Measurements from ENCODE around the gene RPTOR. TPM values are rescaled to one million over a fixed set of nuclear protein-coding genes. Genes with fewer than 3 reads are reported as not detected.

Gene RPTOR
- total RNA-seq, 2 experiments from 2014 or later: 45.3 to 49.1 TPM

DNA sequence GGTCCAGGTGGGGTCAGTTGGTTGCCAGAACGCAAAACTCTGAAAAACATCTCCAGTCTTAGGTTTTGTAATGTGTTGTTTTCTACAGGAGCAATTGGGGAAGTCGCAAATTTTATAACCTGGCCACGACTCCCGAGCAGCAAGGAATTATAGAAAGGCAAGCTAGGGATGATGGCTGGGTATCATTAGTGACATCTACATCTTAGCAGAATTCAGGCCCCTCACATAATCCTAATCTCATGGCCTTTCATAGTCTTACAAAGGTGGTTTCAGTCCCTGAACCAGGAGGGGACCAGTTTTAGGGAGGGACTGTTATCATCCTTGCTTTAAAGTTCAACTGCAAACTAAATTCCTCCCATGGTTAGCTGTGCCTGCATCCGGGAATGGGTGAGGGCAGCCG, 117.9 kb downstream of the RPTOR start:
- ChIA-PET CTCF (no interaction called here), POLR2A (no interaction called here)
- Mint-ChIP-seq H3K9me3 (peaks cover 5% of the 10 kb centered on the region), H3K27me3 (no peaks in the 10 kb centered on the region), H3K36me3 (ENCODE audit: low read depth) (peaks cover 21% of the 10 kb centered on the region), H3K4me3 (no peak overlapping the region), H3K27ac (no peak overlapping the region), H3K4me1 (ENCODE audit: low read depth) (peaks cover 56% of the 10 kb centered on the region)
- TF ChIP-seq, protein P1, sequence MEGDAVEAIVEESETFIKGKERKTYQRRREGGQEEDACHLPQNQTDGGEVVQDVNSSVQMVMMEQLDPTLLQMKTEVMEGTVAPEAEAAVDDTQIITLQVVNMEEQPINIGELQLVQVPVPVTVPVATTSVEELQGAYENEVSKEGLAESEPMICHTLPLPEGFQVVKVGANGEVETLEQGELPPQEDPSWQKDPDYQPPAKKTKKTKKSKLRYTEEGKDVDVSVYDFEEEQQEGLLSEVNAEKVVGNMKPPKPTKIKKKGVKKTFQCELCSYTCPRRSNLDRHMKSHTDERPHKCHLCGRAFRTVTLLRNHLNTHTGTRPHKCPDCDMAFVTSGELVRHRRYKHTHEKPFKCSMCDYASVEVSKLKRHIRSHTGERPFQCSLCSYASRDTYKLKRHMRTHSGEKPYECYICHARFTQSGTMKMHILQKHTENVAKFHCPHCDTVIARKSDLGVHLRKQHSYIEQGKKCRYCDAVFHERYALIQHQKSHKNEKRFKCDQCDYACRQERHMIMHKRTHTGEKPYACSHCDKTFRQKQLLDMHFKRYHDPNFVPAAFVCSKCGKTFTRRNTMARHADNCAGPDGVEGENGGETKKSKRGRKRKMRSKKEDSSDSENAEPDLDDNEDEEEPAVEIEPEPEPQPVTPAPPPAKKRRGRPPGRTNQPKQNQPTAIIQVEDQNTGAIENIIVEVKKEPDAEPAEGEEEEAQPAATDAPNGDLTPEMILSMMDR (IDR thresholded peaks at IDR 0.05): no peak
- no peak for ATAC-seq
- DNase-seq: no peak
- intact Hi-C loops (cut with micrococcal nuclease): no loop called here

DNA sequence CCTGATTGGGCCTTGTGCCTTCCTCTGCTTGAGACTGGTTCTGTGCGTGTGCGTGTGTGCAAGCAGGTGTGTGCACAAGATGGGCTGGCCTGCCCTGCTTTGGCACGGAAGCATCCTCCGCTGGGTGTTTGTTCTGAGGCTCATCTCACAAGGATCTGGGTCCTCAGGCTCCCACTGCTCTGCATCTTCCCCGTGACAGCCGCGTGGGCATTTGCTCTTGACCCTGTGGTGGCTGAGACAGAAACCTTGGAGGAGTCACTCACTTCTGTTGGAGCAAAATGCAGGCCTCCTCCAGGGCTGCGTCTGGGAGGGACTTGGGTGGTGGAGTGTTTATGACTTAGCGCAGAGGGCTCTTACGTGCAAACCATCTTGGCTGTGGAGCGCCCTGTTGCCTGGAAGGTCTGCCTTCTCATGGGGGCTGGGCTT, 119.2 kb downstream of the RPTOR start:
- no peaks in the 10 kb centered on the region for H3K27me3 Mint-ChIP-seq
- H3K4me3 Mint-ChIP-seq: peak overlapping the region; percentile 63
- DNase-seq: peak; percentile 62
- CTCF ChIA-PET: no interaction called here
- POLR2A ChIA-PET: interaction anchor here (0.6 to 1.0 kb wide), 2 partner anchors 14 to 99 kb away, joined by 3 to 4 read pairs; no protein-coding TSS in a partner anchor
- H3K9me3 Mint-ChIP-seq: no peaks in the 10 kb centered on the region
- intact Hi-C loops (cut with micrococcal nuclease): no loop called here
- H3K4me1 Mint-ChIP-seq (ENCODE audit: low read depth): peaks cover 67% of the 10 kb centered on the region
- H3K27ac Mint-ChIP-seq: peak overlapping the region; percentile 77
- ATAC-seq: peak; percentile 75
- TF ChIP-seq, protein P1 (IDR thresholded peaks at IDR 0.05): no peak
- H3K36me3 Mint-ChIP-seq (ENCODE audit: low read depth): peaks cover 12% of the 10 kb centered on the region

DNA sequence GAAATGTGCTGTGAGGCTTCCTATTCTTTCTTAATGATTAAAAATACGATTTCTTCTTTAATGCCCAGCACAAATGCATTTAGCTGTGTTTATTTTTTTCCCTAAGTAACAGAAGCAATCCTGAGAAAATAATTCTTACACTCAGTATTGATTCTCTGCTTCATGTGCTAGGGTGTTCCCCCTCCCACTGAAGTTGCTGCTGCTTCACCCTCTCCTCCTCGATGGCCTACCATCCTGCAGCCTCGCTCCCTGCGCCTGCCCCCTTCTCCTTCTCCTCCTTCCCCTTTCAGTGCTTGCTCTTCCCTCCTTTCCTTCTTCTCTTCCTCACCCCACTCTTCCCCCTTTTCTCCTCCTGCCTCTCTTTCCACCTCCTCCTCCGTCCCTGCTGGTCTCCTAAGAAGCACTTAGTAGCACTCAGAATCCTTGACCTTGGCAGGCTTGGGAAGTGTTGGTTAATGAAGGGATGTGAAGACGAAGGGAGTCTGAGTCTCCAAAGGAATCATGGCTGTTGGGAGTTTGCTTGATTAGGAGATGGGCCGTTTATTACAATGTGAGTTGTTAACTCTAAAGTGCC, 119.7 kb downstream of the RPTOR start:
- H3K27ac Mint-ChIP-seq: peak overlapping the region; percentile 77
- H3K36me3 Mint-ChIP-seq (ENCODE audit: low read depth): peaks cover 10% of the 10 kb centered on the region
- ChIA-PET CTCF (no interaction called here), POLR2A (interaction anchor here (0.6 to 1.0 kb wide), 2 partner anchors 15 to 98 kb away, joined by 3 to 4 read pairs; no protein-coding TSS in a partner anchor)
- no peaks in the 10 kb centered on the region for H3K9me3 Mint-ChIP-seq
- H3K4me1 Mint-ChIP-seq (ENCODE audit: low read depth): peaks cover 64% of the 10 kb centered on the region
- TF ChIP-seq, protein P1 (IDR thresholded peaks at IDR 0.05): no peak
- H3K27me3 Mint-ChIP-seq: no peaks in the 10 kb centered on the region
- DNase-seq (peak; percentile 38), ATAC-seq (peak; percentile 52)
- peak overlapping the region; percentile 63 for H3K4me3 Mint-ChIP-seq
- intact Hi-C loops (cut with micrococcal nuclease): no loop called here

DNA sequence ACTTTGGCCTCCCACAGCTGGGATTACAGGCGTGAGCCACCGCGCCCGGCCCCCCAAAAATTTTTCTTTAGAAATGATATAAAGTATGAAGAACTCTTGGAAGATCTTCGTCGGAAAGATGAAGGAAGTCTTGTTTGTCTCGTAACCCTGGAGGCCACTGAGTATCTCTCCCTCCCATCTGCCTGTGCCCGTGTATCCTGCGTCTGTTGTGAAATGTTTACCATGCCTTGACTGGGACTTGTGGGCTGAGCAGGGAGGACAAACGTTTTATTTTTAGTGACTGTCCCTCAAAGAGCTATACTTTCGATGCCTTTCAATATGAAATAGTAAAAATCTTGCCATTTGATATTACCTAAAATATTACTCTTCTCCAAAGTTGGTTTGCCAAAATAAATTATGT, 121.2 kb downstream of the RPTOR start:
- CTCF ChIA-PET: no interaction called here
- Mint-ChIP-seq H3K9me3 (no peaks in the 10 kb centered on the region), H3K36me3 (ENCODE audit: low read depth) (peaks cover 13% of the 10 kb centered on the region), H3K4me1 (ENCODE audit: low read depth) (peaks cover 73% of the 10 kb centered on the region), H3K4me3 (peak overlapping the region; percentile 54), H3K27ac (peak overlapping the region; percentile 87), H3K27me3 (no peaks in the 10 kb centered on the region)
- intact Hi-C loops (cut with micrococcal nuclease): no loop called here
- TF ChIP-seq, protein P1 (IDR thresholded peaks at IDR 0.05): no peak
- POLR2A ChIA-PET: interaction anchor here (1.3 kb wide), 1 partner anchor 11 kb away, joined by 3 read pairs; no protein-coding TSS in a partner anchor
- ATAC-seq (no peak), DNase-seq (no peak)

DNA sequence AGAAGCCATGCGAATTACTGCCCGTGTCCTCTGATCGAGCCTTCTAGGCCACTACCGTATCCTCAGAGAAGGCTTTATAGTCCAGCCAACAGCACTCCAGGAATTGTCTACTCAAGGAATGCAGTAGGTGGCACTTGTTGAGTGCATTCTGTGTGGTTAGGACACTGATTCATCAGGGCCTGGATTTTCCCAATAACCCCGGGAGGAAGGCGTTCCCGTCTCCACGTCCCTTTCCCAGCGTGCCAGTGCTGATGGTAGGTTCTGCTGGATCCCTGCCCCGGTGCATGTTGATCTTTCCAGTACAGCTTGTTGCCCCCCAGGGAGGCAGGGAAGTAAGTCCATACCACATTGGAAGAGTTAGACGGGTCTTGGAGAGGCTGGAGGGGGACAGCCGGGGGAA, 122.2 kb downstream of the RPTOR start:
- TF ChIP-seq, protein P1 (IDR thresholded peaks at IDR 0.05): no peak
- intact Hi-C loops (cut with micrococcal nuclease): no loop called here
- Mint-ChIP-seq H3K27me3 (no peaks in the 10 kb centered on the region), H3K4me3 (no peak overlapping the region), H3K4me1 (ENCODE audit: low read depth) (peaks cover 73% of the 10 kb centered on the region), H3K27ac (no peak overlapping the region), H3K9me3 (no peaks in the 10 kb centered on the region), H3K36me3 (ENCODE audit: low read depth) (peaks cover 19% of the 10 kb centered on the region)
- ChIA-PET POLR2A (interaction anchor here (0.6 to 1.3 kb wide), 2 partner anchors 10 to 191 kb away, joined by 3 read pairs; no protein-coding TSS in a partner anchor), CTCF (no interaction called here)
- ATAC-seq (no peak), DNase-seq (no peak)

Data from activated CD8-positive, alpha-beta T cell treated with anti-CD3 and anti-CD28 coated beads for 36 hours (primary cell).